Caco-2 (cell line): ENCODE measurements around the gene NUMBL. TPM values are rescaled to one million over a fixed set of nuclear protein-coding genes. Genes with fewer than 3 reads are reported as not detected.

Experiments
- BruUV-seq: library from RNA; stranded (reverse); fragments of 400-500 nt; replicated peaks from 2 replicates; lab custom pipeline; 2021; lab: Mats Ljungman, UMichigan
- CTCF ChIA-PET: fragments of 300-600 bp; sonication (Branson Sonifier 250); formaldehyde crosslinking; loops from one replicate; lab custom pipeline; 2022; ENCODE audit warnings: antibody characterized with exemption; lab: Charles Lee
- POLR2A ChIA-PET: fragments of 300-600 bp; sonication (Branson Sonifier 250); formaldehyde crosslinking; loops from one replicate; lab custom pipeline; 2022; ENCODE audit warnings: antibody characterized with exemption; lab: Charles Lee
- DNase-seq, 2 experiments: peaks; one replicate each; pipeline versions ENCODE4 v3.0.0 to v3.0.0-alpha.2; 2020 to 2022
- H3K27me3 ChIP-seq: replicated peaks from 2 replicates; pipeline ENCODE4 v1.6.0; 2011; ENCODE audit warnings: low read length; ENCODE audit not compliant: control insufficient read depth, insufficient read depth
- H3K36me3 ChIP-seq: 2 replicates; pipeline ENCODE4 v1.5.1; 2011; ENCODE audit warnings: low read length; ENCODE audit not compliant: control insufficient read depth, insufficient read depth
- H3K4me1 ChIP-seq: fragments of 250-450 bp; sonication (Bioruptor Pico); 2 replicates; pipeline ENCODE4 v1.5.1; 2020; ENCODE audit warnings: mild to moderate bottlenecking
- H3K4me3 ChIP-seq: 2 replicates; pipeline ENCODE4 v1.5.1; 2011; ENCODE audit warnings: low read depth, mild to moderate bottlenecking, control low read depth, low read length
- H3K9me3 ChIP-seq: fragments of 250-450 bp; sonication (Bioruptor Pico); 2 replicates; pipeline ENCODE4 v1.5.1; 2020; ENCODE audit warnings: mild to moderate bottlenecking, moderate library complexity
- H3K27ac Mint-ChIP-seq: one replicate; pipeline ENCODE4 v1.8.0; 2022; ENCODE audit warnings: mixed read lengths; ENCODE audit not compliant: unreplicated experiment
- H3K27me3 Mint-ChIP-seq: one replicate; pipeline ENCODE4 v1.8.0; 2022; ENCODE audit warnings: mixed read lengths; ENCODE audit not compliant: insufficient read depth, unreplicated experiment
- H3K36me3 Mint-ChIP-seq: one replicate; pipeline ENCODE4 v1.8.0; 2022; ENCODE audit warnings: mild to moderate bottlenecking, mixed read lengths; ENCODE audit not compliant: insufficient read depth, unreplicated experiment
- H3K4me1 Mint-ChIP-seq: one replicate; pipeline ENCODE4 v1.8.0; 2022; ENCODE audit warnings: low read depth, mixed read lengths; ENCODE audit not compliant: unreplicated experiment
- H3K4me3 Mint-ChIP-seq: one replicate; pipeline ENCODE4 v1.8.0; 2022; ENCODE audit warnings: mild to moderate bottlenecking, moderate library complexity, mixed read lengths; ENCODE audit not compliant: unreplicated experiment
- H3K9me3 Mint-ChIP-seq: one replicate; pipeline ENCODE4 v1.8.0; 2022; ENCODE audit warnings: mixed read lengths; ENCODE audit not compliant: unreplicated experiment
- CTCF ChIP-seq, 2 experiments: fragments of 200-600 bp in 1 of 2; IDR thresholded peaks; 1 replicate in 1 of 2; 2 replicates in 1 of 2; pipeline versions ENCODE4 v1.5.1 to v1.8.0; 2011 to 2022; ENCODE audit warnings: antibody characterized with exemption in 1 of 2, control low read depth in 1 of 2, inconsistent platforms in 1 of 2, low read depth in 1 of 2, low read length in 1 of 2, mild to moderate bottlenecking in 1 of 2, moderate library complexity in 1 of 2; ENCODE audit not compliant: insufficient read depth in 1 of 2, severe bottlenecking in 1 of 2, unreplicated experiment in 1 of 2
- intact Hi-C: fragments of 100-400 bp; cut with micrococcal nuclease; formaldehyde crosslinking; loops from one replicate; pipeline ENCODE4 v1.10.0; 2022; ENCODE audit not compliant: unreplicated experiment
- total RNA-seq: library from RNA; stranded (reverse); gene quantifications from 2 replicates; pipeline ENCODE4 v1.2.3, GENCODE V29; 2022

NUMBL gene
- total RNA-seq, 1 experiment from 2014 or later = 22.0 TPM

GRCh38 chr19:40661616-40662015 is 28.8 kb downstream of the NUMBL start:
- Mint-ChIP-seq H3K27ac (no peak overlapping the region), H3K4me3 (peak overlapping the region; percentile 13), H3K9me3 (no peaks in the 10 kb centered on the region), H3K27me3 (no peaks in the 10 kb centered on the region), H3K36me3 (peaks cover 9% of the 10 kb centered on the region), H3K4me1 (no peaks in the 10 kb centered on the region)
- CTCF ChIA-PET = interaction anchor here (0.6 to 2.5 kb wide), 2 partner anchors 93 to 137 kb away, joined by 3 to 11 read pairs; partner anchors contain the start of gene EGLN2
- TF ChIP-seq CTCF (IDR thresholded peaks at IDR 0.05; ENCODE audit: insufficient read depth in 1 of 2, low read depth in 1 of 2, low read length in 1 of 2, severe bottlenecking in 1 of 2, unreplicated experiment in 1 of 2) = no peak
- intact Hi-C loops = loop anchor here (2.0 to 10.0 kb wide), 4 partner anchors 93 to 601 kb away; partner anchors contain the start of genes ACTMAP, EGLN2 and SNRPA
- Histone ChIP-seq H3K4me3 (no peak overlapping the region), H3K36me3 (no peaks in the 10 kb centered on the region), H3K9me3 (no peaks in the 10 kb centered on the region), H3K4me1 (no peaks in the 10 kb centered on the region), H3K27me3 (no peaks in the 10 kb centered on the region)
- POLR2A ChIA-PET = interaction anchor here (0.7 kb wide), 1 partner anchor 89 kb away, joined by 14 read pairs; the partner anchor contains the start of genes ACTMAP and SNRPA
- no peak for DNase-seq
- no TSS peak for BruUV-seq

- H3K27me3 Mint-ChIP-seq = no peaks in the 10 kb centered on the region
- Histone ChIP-seq H3K4me3 (no peak overlapping the region), H3K9me3 (no peaks in the 10 kb centered on the region), H3K27me3 (no peaks in the 10 kb centered on the region), H3K36me3 (no peaks in the 10 kb centered on the region), H3K4me1 (no peaks in the 10 kb centered on the region)
- peaks cover 9% of the 10 kb centered on the region for H3K36me3 Mint-ChIP-seq
- H3K27ac Mint-ChIP-seq = no peak overlapping the region
- ChIA-PET CTCF (no interaction called here), POLR2A (no interaction called here)
- DNase-seq = no peak
- no TSS peak for BruUV-seq
- H3K4me1 Mint-ChIP-seq = no peaks in the 10 kb centered on the region
- intact Hi-C loops = no loop called here
- no peak overlapping the region for H3K4me3 Mint-ChIP-seq
- no peak for TF ChIP-seq CTCF (IDR thresholded peaks at IDR 0.05; ENCODE audit: insufficient read depth in 1 of 2, low read depth in 1 of 2, low read length in 1 of 2, severe bottlenecking in 1 of 2, unreplicated experiment in 1 of 2)
- no peaks in the 10 kb centered on the region for H3K9me3 Mint-ChIP-seq
Observed at GRCh38 chr19:40659566-40659965, 30.9 kb downstream of the NUMBL start.

- Histone ChIP-seq H3K4me1 (no peaks in the 10 kb centered on the region), H3K4me3 (no peak overlapping the region), H3K27me3 (no peaks in the 10 kb centered on the region), H3K9me3 (no peaks in the 10 kb centered on the region), H3K36me3 (no peaks in the 10 kb centered on the region)
- POLR2A ChIA-PET = no interaction called here
- no peak for TF ChIP-seq CTCF (IDR thresholded peaks at IDR 0.05; ENCODE audit: insufficient read depth in 1 of 2, low read depth in 1 of 2, low read length in 1 of 2, severe bottlenecking in 1 of 2, unreplicated experiment in 1 of 2)
- Mint-ChIP-seq H3K4me3 (no peak overlapping the region), H3K27me3 (no peaks in the 10 kb centered on the region), H3K4me1 (no peaks in the 10 kb centered on the region), H3K27ac (no peak overlapping the region), H3K36me3 (peaks cover 9% of the 10 kb centered on the region), H3K9me3 (no peaks in the 10 kb centered on the region)
- CTCF ChIA-PET = no interaction called here
- no TSS peak for BruUV-seq
- no peak for DNase-seq
- intact Hi-C loops = no loop called here
Observed at GRCh38 chr19:40659116-40659515, 31.3 kb downstream of the NUMBL start.
